ENCODE measurements around the gene BBS5.
"Not testable (repeated sequence)": the region's sequence is repeated elsewhere in the genome, so short reads cannot be mapped to it uniquely, and the experiment has no call there.

GRCh38 chr2:169453044-169453443 is 26.2 kb upstream of the BBS5 start:
- not testable (repeated sequence) for TF ChIP-seq CTCF (IDR thresholded peaks at IDR 0.05); ZFX (IDR thresholded peaks at IDR 0.05; ENCODE audit: borderline replicate concordance)
